Peyer's patch (tissue), 4 donors: ENCODE data around the gene IL21R. TPM values are rescaled to one million over a fixed set of nuclear protein-coding genes. Genes with fewer than 3 reads are reported as not detected.

Experiments
- DNase-seq, 3 donors: peaks; one replicate each; pipeline ENCODE4 v3.0.0-alpha.2; 2017 to 2019
- H3K27ac ChIP-seq, 4 donors: fragments of 200-600 bp; sonication (generic); one replicate each; pipeline ENCODE4 v1.5.1; 2016 to 2019
- H3K27me3 ChIP-seq, 2 donors: fragments of 200-600 bp; sonication (generic); one replicate each; pipeline ENCODE4 v1.5.1; 2019
- H3K36me3 ChIP-seq, 3 donors: fragments of 200-600 bp; sonication (generic); one replicate each; pipeline ENCODE4 v1.5.1; 2016 to 2019
- H3K4me1 ChIP-seq, 4 donors: fragments of 200-600 bp; sonication (generic); one replicate each; pipeline ENCODE4 v1.5.1; 2016 to 2019
- H3K4me3 ChIP-seq, 4 donors: fragments of 200-600 bp; sonication (generic); 1 replicate in 3 of 4; 2 replicates in 1 of 4; pipeline ENCODE4 v1.5.1; 2016 to 2019; ENCODE audit warnings: mild to moderate bottlenecking in 1 of 4
- H3K9me3 ChIP-seq, 4 donors: fragments of 200-600 bp; sonication (generic); one replicate each; pipeline ENCODE4 v1.5.1; 2016 to 2019; ENCODE audit warnings: mild to moderate bottlenecking in 1 of 4
- CTCF ChIP-seq, 6 experiments: fragments of 450-650 bp in 4 of 6; fragments of 200-600 bp in 2 of 6; sonication (generic) in 1 of 6; IDR thresholded peaks; one replicate each; pipeline ENCODE4 v1.5.1; 2017 to 2019; ENCODE audit warnings: antibody characterized with exemption in 6 of 6, mild to moderate bottlenecking in 3 of 6, moderate library complexity in 1 of 6
- POLR2A ChIP-seq, 2 donors: fragments of 450-650 bp; IDR thresholded peaks; one replicate each; pipeline ENCODE4 v1.5.1; 2017; ENCODE audit warnings: antibody characterized with exemption in 2 of 2, mild to moderate bottlenecking in 2 of 2, moderate library complexity in 2 of 2
- total RNA-seq, 4 donors: library from RNA; depleted of rRNA; stranded (reverse); fragments of >200 nt; gene quantifications; one replicate each; pipeline ENCODE4 v1.1.0, GENCODE V29; 2016

The IL21R gene
- total RNA-seq, 4 donors from 2014 or later, result 0.18 to 4.1 (median 1.3) TPM; not detected in 1

- H3K4me3 ChIP-seq, result no peak overlapping the region
- H3K9me3 ChIP-seq, result no peaks in the 10 kb centered on the region
- H3K27ac ChIP-seq, result no peak overlapping the region
- no peak for DNase-seq
- H3K36me3 ChIP-seq, result peaks cover under 1 to 98% (median 2%) of the 10 kb centered on the region in 3 donors
- no peak for TF ChIP-seq CTCF (IDR thresholded peaks at IDR 0.05)
- no peak for TF ChIP-seq POLR2A (IDR thresholded peaks at IDR 0.05)
- no peaks in the 10 kb centered on the region for H3K27me3 ChIP-seq
- no peaks in the 10 kb centered on the region for H3K4me1 ChIP-seq
Measured at GRCh38 chr16:27483624-27484023, 81.7 kb downstream of the IL21R start.

- Histone ChIP-seq H3K27ac (no peak overlapping the region), H3K9me3 (no peaks in the 10 kb centered on the region), H3K36me3 (peaks cover 2 to 100% (median 4%) of the 10 kb centered on the region in 3 donors), H3K4me1 (no peaks in the 10 kb centered on the region), H3K4me3 (no peak overlapping the region), H3K27me3 (no peaks in the 10 kb centered on the region)
- TF ChIP-seq POLR2A (IDR thresholded peaks at IDR 0.05), result no peak
- TF ChIP-seq CTCF (IDR thresholded peaks at IDR 0.05), result no peak
- no peak for DNase-seq
Measured at GRCh38 chr16:27485126-27485525, 83.2 kb downstream of the IL21R start.

- no peak for DNase-seq
- no peak overlapping the region for H3K27ac ChIP-seq
- no peaks in the 10 kb centered on the region for H3K9me3 ChIP-seq
- no peak for TF ChIP-seq CTCF (IDR thresholded peaks at IDR 0.05)
- no peak for TF ChIP-seq POLR2A (IDR thresholded peaks at IDR 0.05)
- H3K4me3 ChIP-seq, result no peak overlapping the region
- H3K4me1 ChIP-seq, result no peaks in the 10 kb centered on the region
- peaks cover 2 to 100% (median 4%) of the 10 kb centered on the region in 3 donors for H3K36me3 ChIP-seq
- no peaks in the 10 kb centered on the region for H3K27me3 ChIP-seq
Measured at GRCh38 chr16:27485811-27486210, 83.8 kb downstream of the IL21R start.

- Histone ChIP-seq H3K27ac (no peak overlapping the region), H3K27me3 (no peaks in the 10 kb centered on the region), H3K4me1 (no peaks in the 10 kb centered on the region), H3K4me3 (no peak overlapping the region), H3K36me3 (peaks cover 2 to 100% (median 4%) of the 10 kb centered on the region in 3 donors), H3K9me3 (no peaks in the 10 kb centered on the region)
- TF ChIP-seq POLR2A (IDR thresholded peaks at IDR 0.05) (no peak), CTCF (IDR thresholded peaks at IDR 0.05) (no peak)
- DNase-seq, result no peak
Measured at GRCh38 chr16:27486344-27486743, 84.4 kb downstream of the IL21R start.

GRCh38 chr16:27486760-27487159 lies 84.8 kb downstream of the IL21R start:
- TF ChIP-seq CTCF (IDR thresholded peaks at IDR 0.05), result no peak
- TF ChIP-seq POLR2A (IDR thresholded peaks at IDR 0.05), result no peak
- H3K4me3 ChIP-seq, result no peak overlapping the region
- H3K4me1 ChIP-seq, result no peaks in the 10 kb centered on the region
- H3K36me3 ChIP-seq, result peaks cover 2 to 100% (median 4%) of the 10 kb centered on the region in 3 donors
- DNase-seq, result no peak
- H3K9me3 ChIP-seq, result no peaks in the 10 kb centered on the region
- no peaks in the 10 kb centered on the region for H3K27me3 ChIP-seq
- H3K27ac ChIP-seq, result no peak overlapping the region

- Histone ChIP-seq H3K27me3 (no peaks in the 10 kb centered on the region), H3K4me3 (no peak overlapping the region), H3K27ac (no peak overlapping the region), H3K36me3 (peaks cover 0 to 100% (median 4%) of the 10 kb centered on the region in 3 donors), H3K9me3 (no peaks in the 10 kb centered on the region), H3K4me1 (no peaks in the 10 kb centered on the region)
- no peak for DNase-seq
- no peak for TF ChIP-seq CTCF (IDR thresholded peaks at IDR 0.05)
- no peak for TF ChIP-seq POLR2A (IDR thresholded peaks at IDR 0.05)
Measured at GRCh38 chr16:27489421-27489820, 87.4 kb downstream of the IL21R start.
